DMS79 treated with DMSO at 0.1 percent for 48 hours (cell line): ENCODE results near the gene ANTXR2.
"Not testable (repeated sequence)": the region's sequence is repeated elsewhere in the genome, so short reads cannot be mapped to it uniquely, and the experiment has no call there.

Experiments used
- DNase-seq: peaks from one replicate; lab custom pipeline; 2025; lab: John Stamatoyannopoulos, UW

The ANTXR2 gene

GRCh38 chr4:80017125-80017854, 55.7 kb downstream of the ANTXR2 start:
- no peak for DNase-seq

- DNase-seq, result no peak
Measured at GRCh38 chr4:80016506-80016905, 56.5 kb downstream of the ANTXR2 start.

- DNase-seq, result no peak
Measured at GRCh38 chr4:80015407-80016189, 57.4 kb downstream of the ANTXR2 start.

GRCh38 chr4:80014531-80014930, 58.5 kb downstream of the ANTXR2 start:
- no peak for DNase-seq

- DNase-seq, result no peak
Measured at GRCh38 chr4:80012291-80012690, 60.7 kb downstream of the ANTXR2 start.

- no peak for DNase-seq
Measured at GRCh38 chr4:80011636-80012236, 61.3 kb downstream of the ANTXR2 start.

- no peak for DNase-seq
Measured at GRCh38 chr4:80010316-80010715, 62.7 kb downstream of the ANTXR2 start.

GRCh38 chr4:80009806-80010205, 63.2 kb downstream of the ANTXR2 start:
- DNase-seq, result no peak

GRCh38 chr4:80008971-80009370, 64.1 kb downstream of the ANTXR2 start:
- DNase-seq, result no peak

- no peak for DNase-seq
Measured at GRCh38 chr4:80008351-80008750, 64.7 kb downstream of the ANTXR2 start.

GRCh38 chr4:80007745-80008149, 65.3 kb downstream of the ANTXR2 start:
- no peak for DNase-seq

GRCh38 chr4:80006935-80007744, 65.9 kb downstream of the ANTXR2 start:
- no peak for DNase-seq

- no peak for DNase-seq
Measured at GRCh38 chr4:80005863-80006262, 67.2 kb downstream of the ANTXR2 start.

GRCh38 chr4:80004319-80004718, 68.7 kb downstream of the ANTXR2 start:
- DNase-seq, result no peak

GRCh38 chr4:80002559-80002958, 70.5 kb downstream of the ANTXR2 start:
- DNase-seq, result not testable (repeated sequence)

- DNase-seq, result not testable (repeated sequence)
Measured at GRCh38 chr4:79999048-79999447, 74.0 kb downstream of the ANTXR2 start.

GRCh38 chr4:79998201-79998600, 74.8 kb downstream of the ANTXR2 start:
- DNase-seq, result no peak

- no peak for DNase-seq
Measured at GRCh38 chr4:79996851-79997250, 76.2 kb downstream of the ANTXR2 start.

GRCh38 chr4:79993476-79993875, 79.6 kb downstream of the ANTXR2 start:
- DNase-seq, result no peak

- DNase-seq, result no peak
Measured at GRCh38 chr4:79991601-79992000, 81.4 kb downstream of the ANTXR2 start.

GRCh38 chr4:79991100-79991499, 81.9 kb downstream of the ANTXR2 start:
- not testable (repeated sequence) for DNase-seq

GRCh38 chr4:79987401-79987800, 85.6 kb downstream of the ANTXR2 start:
- DNase-seq, result no peak
